Measurements from ENCODE around the gene USP10. TPM values are rescaled to one million over a fixed set of nuclear protein-coding genes. Genes with fewer than 3 reads are reported as not detected.

The USP10 gene
- polyA plus RNA-seq, 2 donors = 17.1 to 25.9 TPM

GRCh38 chr16:84752600-84752999 is 52.8 kb downstream of the USP10 start:
- Histone ChIP-seq H3K4me1 (ENCODE audit: control insufficient read depth in 2 of 2, insufficient read depth in 2 of 2, low read length in 1 of 2) (peaks cover 0 to 5% of the 10 kb centered on the region in 2 donors), H3K27me3 (ENCODE audit: control insufficient read depth in 1 of 2, insufficient read depth in 2 of 2, low read length in 2 of 2) (no peaks in the 10 kb centered on the region), H3K27ac (ENCODE audit: low read depth in 2 of 2, low read length in 1 of 2) (no peak overlapping the region), H3K36me3 (ENCODE audit: control insufficient read depth in 2 of 2, insufficient read depth in 2 of 2, low read length in 1 of 2) (no peaks in the 10 kb centered on the region), H3K4me3 (ENCODE audit: low read depth in 1 of 2, low read length in 2 of 2) (no peak overlapping the region), H3K9me3 (ENCODE audit: control insufficient read depth in 2 of 2, insufficient read depth in 1 of 2, low read depth in 1 of 2, low read length in 1 of 2) (no peaks in the 10 kb centered on the region)
- WGBS, 2 donors = 80 to 84% methylated on average over 8 of the region's 8 CpGs

GRCh38 chr16:84753412-84754326 is 53.9 kb downstream of the USP10 start:
- H3K27ac ChIP-seq (ENCODE audit: low read depth in 2 of 2, low read length in 1 of 2) = no peak overlapping the region

GRCh38 chr16:84754353-84754856 is 54.6 kb downstream of the USP10 start:
- H3K27me3 ChIP-seq (ENCODE audit: control insufficient read depth in 1 of 2, insufficient read depth in 2 of 2, low read length in 2 of 2) = no peaks in the 10 kb centered on the region
- no peak overlapping the region for H3K4me3 ChIP-seq (ENCODE audit: low read depth in 1 of 2, low read length in 2 of 2)
- H3K9me3 ChIP-seq (ENCODE audit: control insufficient read depth in 2 of 2, insufficient read depth in 1 of 2, low read depth in 1 of 2, low read length in 1 of 2) = no peaks in the 10 kb centered on the region
- no peaks in the 10 kb centered on the region for H3K36me3 ChIP-seq (ENCODE audit: control insufficient read depth in 2 of 2, insufficient read depth in 2 of 2, low read length in 1 of 2)
- H3K4me1 ChIP-seq (ENCODE audit: control insufficient read depth in 2 of 2, insufficient read depth in 2 of 2, low read length in 1 of 2) = peaks cover 0 to 5% of the 10 kb centered on the region in 2 donors
- peak overlapping the region; percentile 70 to 75 for H3K27ac ChIP-seq (ENCODE audit: low read depth in 2 of 2, low read length in 1 of 2)
- 6 to 7% methylated on average over 12 of the region's 12 CpGs for WGBS, 2 donors

More at GRCh38 chr16:84753412-84754326, 53.9 kb downstream of the USP10 start:
- no peaks in the 10 kb centered on the region for H3K9me3 ChIP-seq (ENCODE audit: control insufficient read depth in 2 of 2, insufficient read depth in 1 of 2, low read depth in 1 of 2, low read length in 1 of 2)
- H3K4me3 ChIP-seq (ENCODE audit: low read depth in 1 of 2, low read length in 2 of 2) = no peak overlapping the region
- peaks cover 0 to 5% of the 10 kb centered on the region in 2 donors for H3K4me1 ChIP-seq (ENCODE audit: control insufficient read depth in 2 of 2, insufficient read depth in 2 of 2, low read length in 1 of 2)
- H3K36me3 ChIP-seq (ENCODE audit: control insufficient read depth in 2 of 2, insufficient read depth in 2 of 2, low read length in 1 of 2) = no peaks in the 10 kb centered on the region
- no peaks in the 10 kb centered on the region for H3K27me3 ChIP-seq (ENCODE audit: control insufficient read depth in 1 of 2, insufficient read depth in 2 of 2, low read length in 2 of 2)
- WGBS, 2 donors = 83 to 86% methylated on average over 14 of the region's 14 CpGs

GRCh38 chr16:84754956-84755672 is 55.3 kb downstream of the USP10 start:
- H3K4me1 ChIP-seq (ENCODE audit: control insufficient read depth in 2 of 2, insufficient read depth in 2 of 2, low read length in 1 of 2) = peaks cover 0 to 5% of the 10 kb centered on the region in 2 donors
- WGBS, 2 donors = 50 to 69% methylated on average over 17 of the region's 17 CpGs
- H3K27me3 ChIP-seq (ENCODE audit: control insufficient read depth in 1 of 2, insufficient read depth in 2 of 2, low read length in 2 of 2) = no peaks in the 10 kb centered on the region
- H3K4me3 ChIP-seq (ENCODE audit: low read depth in 1 of 2, low read length in 2 of 2) = no peak overlapping the region
- no peaks in the 10 kb centered on the region for H3K36me3 ChIP-seq (ENCODE audit: control insufficient read depth in 2 of 2, insufficient read depth in 2 of 2, low read length in 1 of 2)
- H3K9me3 ChIP-seq (ENCODE audit: control insufficient read depth in 2 of 2, insufficient read depth in 1 of 2, low read depth in 1 of 2, low read length in 1 of 2) = no peaks in the 10 kb centered on the region
- peak overlapping the region; percentile 70 to 75 for H3K27ac ChIP-seq (ENCODE audit: low read depth in 2 of 2, low read length in 1 of 2)

GRCh38 chr16:84756830-84757229 is 57.0 kb downstream of the USP10 start:
- Histone ChIP-seq H3K4me1 (ENCODE audit: control insufficient read depth in 2 of 2, insufficient read depth in 2 of 2, low read length in 1 of 2) (peaks cover 0 to 5% of the 10 kb centered on the region in 2 donors), H3K36me3 (ENCODE audit: control insufficient read depth in 2 of 2, insufficient read depth in 2 of 2, low read length in 1 of 2) (peaks cover 2 to 3% of the 10 kb centered on the region in 2 donors), H3K4me3 (ENCODE audit: low read depth in 1 of 2, low read length in 2 of 2) (no peak overlapping the region), H3K9me3 (ENCODE audit: control insufficient read depth in 2 of 2, insufficient read depth in 1 of 2, low read depth in 1 of 2, low read length in 1 of 2) (no peaks in the 10 kb centered on the region), H3K27me3 (ENCODE audit: control insufficient read depth in 1 of 2, insufficient read depth in 2 of 2, low read length in 2 of 2) (no peaks in the 10 kb centered on the region), H3K27ac (ENCODE audit: low read depth in 2 of 2, low read length in 1 of 2) (no peak overlapping the region)
- 44 to 47% methylated on average over 2 of the region's 2 CpGs for WGBS, 2 donors

- Histone ChIP-seq H3K27me3 (ENCODE audit: control insufficient read depth in 1 of 2, insufficient read depth in 2 of 2, low read length in 2 of 2) (no peaks in the 10 kb centered on the region), H3K4me3 (ENCODE audit: low read depth in 1 of 2, low read length in 2 of 2) (no peak overlapping the region), H3K9me3 (ENCODE audit: control insufficient read depth in 2 of 2, insufficient read depth in 1 of 2, low read depth in 1 of 2, low read length in 1 of 2) (peaks cover 0 to 1% of the 10 kb centered on the region in 2 donors), H3K4me1 (ENCODE audit: control insufficient read depth in 2 of 2, insufficient read depth in 2 of 2, low read length in 1 of 2) (peaks cover 0 to 7% of the 10 kb centered on the region in 2 donors), H3K36me3 (ENCODE audit: control insufficient read depth in 2 of 2, insufficient read depth in 2 of 2, low read length in 1 of 2) (peaks cover 5% of the 10 kb centered on the region in 2 donors), H3K27ac (ENCODE audit: low read depth in 2 of 2, low read length in 1 of 2) (no peak overlapping the region)
- 66 to 69% methylated on average over 7 of the region's 7 CpGs for WGBS, 2 donors
These were observed 58.8 kb downstream of the USP10 start for GRCh38 chr16:84758627-84759026.

GRCh38 chr16:84759061-84759460 is 59.3 kb downstream of the USP10 start:
- H3K27ac ChIP-seq (ENCODE audit: low read depth in 2 of 2, low read length in 1 of 2) = no peak overlapping the region
- H3K4me3 ChIP-seq (ENCODE audit: low read depth in 1 of 2, low read length in 2 of 2) = no peak overlapping the region
- H3K4me1 ChIP-seq (ENCODE audit: control insufficient read depth in 2 of 2, insufficient read depth in 2 of 2, low read length in 1 of 2) = peaks cover 0 to 8% of the 10 kb centered on the region in 2 donors
- WGBS, 2 donors = 60 to 64% methylated on average over 8 of the region's 8 CpGs
- peaks cover 7 to 9% of the 10 kb centered on the region in 2 donors for H3K36me3 ChIP-seq (ENCODE audit: control insufficient read depth in 2 of 2, insufficient read depth in 2 of 2, low read length in 1 of 2)
- H3K27me3 ChIP-seq (ENCODE audit: control insufficient read depth in 1 of 2, insufficient read depth in 2 of 2, low read length in 2 of 2) = no peaks in the 10 kb centered on the region
- H3K9me3 ChIP-seq (ENCODE audit: control insufficient read depth in 2 of 2, insufficient read depth in 1 of 2, low read depth in 1 of 2, low read length in 1 of 2) = peaks cover 0 to 3% of the 10 kb centered on the region in 2 donors

GRCh38 chr16:84759906-84760305 is 60.1 kb downstream of the USP10 start:
- peaks cover 11 to 15% of the 10 kb centered on the region in 2 donors for H3K36me3 ChIP-seq (ENCODE audit: control insufficient read depth in 2 of 2, insufficient read depth in 2 of 2, low read length in 1 of 2)
- peaks cover 0 to 3% of the 10 kb centered on the region in 2 donors for H3K9me3 ChIP-seq (ENCODE audit: control insufficient read depth in 2 of 2, insufficient read depth in 1 of 2, low read depth in 1 of 2, low read length in 1 of 2)
- no peaks in the 10 kb centered on the region for H3K27me3 ChIP-seq (ENCODE audit: control insufficient read depth in 1 of 2, insufficient read depth in 2 of 2, low read length in 2 of 2)
- peaks cover 0 to 7% of the 10 kb centered on the region in 2 donors for H3K4me1 ChIP-seq (ENCODE audit: control insufficient read depth in 2 of 2, insufficient read depth in 2 of 2, low read length in 1 of 2)
- 87 to 91% methylated on average over 3 of the region's 3 CpGs for WGBS, 2 donors
- no peak overlapping the region for H3K4me3 ChIP-seq (ENCODE audit: low read depth in 1 of 2, low read length in 2 of 2)
- no peak overlapping the region for H3K27ac ChIP-seq (ENCODE audit: low read depth in 2 of 2, low read length in 1 of 2)

Data from esophagus (tissue), 2 donors.